ENCODE measurements around the gene MAP6.
A peak's percentile ranks its signal among the peaks of the same experiment; 100 is the strongest.

Gene MAP6

DNA sequence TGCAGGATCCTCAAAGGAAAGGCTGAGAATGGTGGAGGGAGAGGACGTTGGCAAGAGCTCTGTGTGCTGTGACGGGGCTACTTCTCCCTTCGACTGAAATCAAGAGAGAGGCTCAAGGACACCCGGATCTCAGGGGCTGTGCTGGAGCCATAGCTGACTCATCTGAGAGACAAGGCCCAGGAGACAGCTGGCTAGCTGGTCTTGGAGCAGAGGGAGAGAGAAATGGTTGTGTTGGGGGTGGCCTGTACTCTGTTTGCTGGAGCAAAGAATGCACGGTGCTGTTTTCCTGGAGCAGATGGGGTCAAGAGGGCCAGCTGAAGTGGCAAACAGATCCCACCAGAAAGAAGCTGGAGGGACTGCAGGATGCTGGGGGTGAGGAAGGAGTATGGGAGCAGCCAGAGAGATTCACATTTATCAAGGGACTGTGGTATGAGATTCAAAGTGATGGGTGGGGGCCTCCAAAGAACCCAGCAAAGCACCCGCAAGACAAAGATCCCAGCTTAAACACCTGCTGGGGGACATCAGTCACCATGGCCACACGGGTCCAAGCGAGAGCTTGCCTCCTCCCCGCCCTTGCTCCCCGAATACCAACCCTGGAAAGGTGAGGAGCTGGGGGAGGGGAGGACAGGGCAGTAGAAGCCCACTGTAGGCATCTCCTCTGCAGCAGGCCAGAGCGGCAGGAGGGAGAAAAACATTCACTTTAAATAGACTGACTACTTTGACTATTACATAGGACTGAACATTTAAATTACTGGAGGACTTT is 40.8 kb downstream of the MAP6 start:
- DNase-seq (ENCODE audit: low spot score), result peak; percentile 40

DNA sequence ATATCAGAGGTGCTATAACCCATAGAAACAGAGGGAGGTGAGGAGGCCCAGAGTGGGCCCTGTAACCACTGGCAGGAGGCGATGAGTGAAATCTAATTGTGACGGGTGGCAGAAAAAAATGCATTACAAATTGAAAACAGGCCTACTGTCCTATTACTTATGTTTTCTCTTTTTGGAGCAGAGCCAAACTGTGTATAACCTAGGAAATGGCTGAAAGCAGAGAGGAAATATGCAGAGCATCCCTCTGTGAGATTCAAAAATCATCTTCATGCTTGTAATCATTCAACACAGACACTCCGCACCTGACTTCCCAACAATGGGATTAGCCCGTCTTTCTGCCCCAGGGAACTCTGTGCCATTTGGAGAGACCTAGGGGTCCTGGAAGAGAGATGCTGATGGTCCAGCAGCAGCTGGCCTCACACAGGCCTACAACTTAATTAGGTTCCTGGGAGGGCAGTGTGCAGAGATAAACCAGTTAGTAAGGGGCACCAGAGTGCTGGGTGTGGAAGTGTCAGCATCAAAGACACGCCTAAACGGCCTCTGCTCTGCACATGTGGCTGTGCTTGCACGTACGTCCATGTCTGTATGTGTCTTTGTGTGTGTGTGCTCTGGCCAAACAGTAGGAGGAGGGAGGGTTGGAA is 41.8 kb downstream of the MAP6 start:
- DNase-seq (ENCODE audit: low spot score), result no peak

DNA sequence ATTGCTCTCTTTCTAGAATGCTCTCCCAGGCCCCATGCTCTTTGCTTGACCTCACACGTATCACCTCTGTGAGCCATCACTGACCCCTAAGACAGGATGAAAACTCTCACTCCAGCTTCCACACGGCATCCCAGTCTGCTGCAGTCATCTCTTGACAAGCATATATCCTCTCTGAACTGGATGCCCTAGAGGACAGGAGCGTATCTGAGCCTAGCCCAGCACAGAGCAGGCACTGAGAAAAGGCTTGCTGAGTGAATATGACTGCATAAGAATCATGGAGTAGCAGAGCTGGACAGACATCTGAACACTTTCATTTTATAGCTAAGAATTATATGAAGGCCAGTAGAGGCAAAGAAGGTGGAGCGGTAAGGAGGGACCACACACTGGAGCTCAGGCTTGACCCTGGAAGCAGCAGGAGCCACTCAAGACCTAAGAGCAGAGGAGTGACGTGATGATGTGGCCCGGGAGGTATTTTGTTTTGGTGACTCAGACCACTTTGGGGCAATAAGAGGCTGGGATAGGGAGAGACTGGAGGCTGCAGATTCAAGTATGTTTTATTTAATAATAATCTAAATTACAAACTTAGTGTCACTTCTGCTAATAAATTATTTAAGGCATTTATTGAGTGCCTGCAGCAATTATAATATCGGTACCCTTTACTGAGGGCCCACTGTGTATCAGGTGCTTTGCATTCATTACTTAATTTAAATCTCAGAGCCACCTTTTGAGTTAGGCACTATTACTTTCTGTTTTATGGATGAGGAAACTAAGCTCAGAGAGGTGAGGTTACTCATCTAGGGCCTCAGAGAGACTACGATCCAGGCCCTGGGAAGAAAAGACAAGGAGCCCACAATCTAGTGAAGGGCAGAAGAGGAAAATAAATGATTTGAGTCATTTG is 42.6 kb downstream of the MAP6 start:
- peak; percentile 88 for DNase-seq (ENCODE audit: low spot score)

DNA sequence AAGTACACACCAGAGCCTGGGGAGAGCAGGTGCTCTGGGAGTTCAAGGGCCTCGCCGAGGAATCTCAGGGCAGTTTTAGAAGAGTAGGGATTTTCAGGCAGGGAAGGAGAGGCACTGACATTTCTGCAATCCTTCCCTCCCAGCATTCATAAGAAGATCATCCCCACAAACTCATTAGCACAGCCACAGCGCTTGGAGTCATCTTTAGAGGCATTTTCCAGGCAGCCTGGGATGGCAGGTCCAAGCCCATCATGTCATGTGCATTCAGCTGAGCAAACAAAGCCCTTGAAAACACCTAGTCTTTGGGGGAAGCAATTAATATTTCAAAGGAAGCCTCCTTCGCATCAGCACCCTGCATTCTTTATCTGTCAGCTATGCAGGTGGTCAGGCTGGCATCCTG is 43.8 kb downstream of the MAP6 start:
- DNase-seq (ENCODE audit: low spot score), result no peak

DNA sequence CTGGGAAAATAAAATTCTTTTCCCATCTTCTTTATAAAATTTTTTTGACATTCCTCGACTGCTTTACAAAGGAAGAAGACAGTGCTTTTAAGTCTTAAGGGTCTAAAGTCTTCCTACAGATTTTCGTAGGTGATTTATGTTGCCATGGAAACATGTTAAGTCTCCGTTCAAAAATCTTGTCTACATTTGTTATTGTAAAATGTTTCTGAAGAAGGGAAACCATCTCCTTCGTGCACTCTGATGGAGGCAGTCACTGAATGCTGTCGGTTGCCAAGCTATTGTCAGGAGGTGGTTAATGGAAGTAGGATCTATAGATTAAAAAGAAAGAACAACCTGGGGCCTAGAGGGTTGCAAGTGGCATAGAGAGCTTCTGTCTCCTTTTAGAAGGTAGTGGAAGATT is 52.6 kb downstream of the MAP6 start:
- no peak for DNase-seq (ENCODE audit: low spot score)

DNA sequence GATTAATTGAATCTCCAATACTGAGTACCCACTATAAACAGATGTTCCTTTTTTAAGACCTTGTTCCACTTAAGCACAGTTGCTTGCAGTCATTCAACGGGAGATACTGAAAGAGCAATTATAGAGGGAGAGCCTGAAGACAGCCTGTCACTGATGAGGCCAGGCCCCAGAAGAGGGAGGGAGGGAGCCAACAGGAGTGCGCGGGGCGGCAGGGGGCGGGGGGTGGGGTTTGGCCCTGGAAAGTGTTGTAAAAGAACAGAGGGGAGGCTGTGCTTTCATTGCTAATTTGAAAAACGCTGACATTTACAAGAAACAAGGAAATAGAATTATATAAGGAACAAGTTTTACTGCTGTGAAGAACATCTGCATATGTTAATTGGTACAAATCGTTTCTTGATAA is 53.1 kb downstream of the MAP6 start:
- DNase-seq (ENCODE audit: low spot score), result no peak

DNA sequence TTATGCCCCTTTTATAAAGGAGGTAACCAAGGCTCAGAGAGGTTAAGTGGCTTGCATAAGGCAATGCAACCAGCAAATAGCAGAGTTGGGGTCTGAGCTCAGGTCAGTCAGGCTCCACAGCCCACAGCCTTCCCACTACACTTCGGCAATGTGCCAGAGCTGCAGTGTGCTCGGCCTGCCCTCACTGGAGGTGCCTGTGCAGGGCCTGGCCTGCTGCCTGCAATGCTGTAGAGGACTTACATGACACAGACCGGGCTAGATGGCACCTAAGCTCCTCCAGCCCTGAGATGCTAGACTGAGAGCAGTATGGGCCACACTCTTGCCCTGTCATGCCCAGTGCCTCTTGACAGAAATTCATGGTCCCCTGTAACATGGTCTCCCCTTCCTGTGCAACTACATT is 57.0 kb downstream of the MAP6 start:
- DNase-seq (ENCODE audit: low spot score), result no peak

DNA sequence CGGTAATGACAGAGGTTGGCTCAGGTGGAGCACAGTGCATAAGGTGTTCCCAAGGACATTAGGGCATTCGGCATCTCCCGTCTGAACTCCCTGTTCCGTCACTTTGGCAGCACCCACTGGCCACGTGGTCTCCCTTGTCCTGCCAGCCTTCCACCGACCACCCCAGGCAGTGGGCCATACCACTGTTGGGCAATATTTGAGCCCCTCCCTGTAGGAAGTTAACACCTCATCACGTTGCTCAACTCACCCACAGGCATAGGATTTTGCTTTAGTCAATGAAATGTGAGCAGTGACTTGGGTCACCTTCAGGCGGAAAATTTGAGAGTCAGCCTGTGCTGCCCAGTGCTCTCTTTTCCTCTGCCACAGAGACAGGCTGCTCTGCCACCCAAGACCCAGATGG is 62.7 kb downstream of the MAP6 start:
- DNase-seq (ENCODE audit: low spot score), result no peak

DNA sequence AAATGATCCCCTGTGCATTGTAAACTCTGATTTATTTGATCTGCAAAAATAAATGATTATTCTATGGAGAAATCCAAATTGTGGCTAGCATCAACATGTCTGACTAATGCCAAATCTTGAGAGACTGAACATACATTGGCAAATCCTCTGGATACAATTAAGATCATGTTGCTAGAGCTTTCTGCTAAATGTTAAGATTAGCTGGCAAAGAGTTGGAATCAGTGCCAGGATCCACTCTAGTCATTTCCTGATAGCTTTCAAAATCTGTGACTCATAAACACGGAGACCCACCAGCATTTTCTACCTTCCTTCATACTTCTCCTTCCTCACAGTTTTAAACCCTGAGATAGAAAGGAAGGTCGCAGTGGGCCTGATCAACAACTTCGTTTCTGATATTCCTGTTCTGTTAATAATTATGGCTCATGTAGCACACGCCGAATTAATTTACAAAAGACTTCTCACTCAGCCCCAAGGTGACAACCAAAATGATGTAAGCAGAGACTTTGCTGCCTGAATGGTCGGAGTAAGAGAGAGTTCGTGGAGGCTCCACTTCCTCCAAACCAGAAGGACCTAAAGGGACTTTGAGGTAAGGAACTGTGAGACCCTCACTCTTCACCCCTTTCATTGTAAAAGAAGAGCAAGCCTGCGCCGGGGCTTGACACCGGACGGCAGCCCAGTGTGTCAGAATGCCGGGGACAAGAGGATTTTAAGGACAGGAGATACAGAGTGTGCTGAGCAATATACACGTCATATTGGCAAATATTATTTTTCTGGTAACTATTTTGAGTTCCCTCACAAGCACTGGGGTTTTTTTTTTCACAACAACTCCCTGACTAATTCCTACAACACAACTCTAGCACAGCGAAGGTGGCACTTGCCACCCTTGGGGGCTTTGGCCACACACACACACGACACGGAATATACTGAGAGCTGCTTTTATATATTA is 64.8 kb downstream of the MAP6 start:
- DNase-seq (ENCODE audit: low spot score), result peak; percentile 77

DNA sequence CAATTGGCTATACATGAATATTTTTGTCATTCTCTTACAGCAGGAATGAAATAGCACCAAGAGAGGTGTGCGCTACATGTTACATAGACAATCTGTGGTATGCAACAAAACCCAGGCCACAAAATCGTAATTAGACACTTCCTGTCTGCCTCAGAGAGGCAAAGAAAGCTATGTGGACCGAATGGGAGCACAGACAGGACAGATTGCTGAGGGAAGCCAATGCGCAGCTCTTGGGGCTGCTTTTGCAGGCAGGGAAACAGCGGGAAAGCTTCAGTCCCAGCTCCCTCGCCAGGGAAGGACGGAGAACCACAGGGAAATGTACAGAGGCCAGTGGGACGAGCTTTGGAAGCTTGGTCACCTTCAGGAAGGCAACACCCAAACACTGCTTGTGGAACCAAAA is 65.9 kb downstream of the MAP6 start:
- DNase-seq (ENCODE audit: low spot score), result no peak

DNA sequence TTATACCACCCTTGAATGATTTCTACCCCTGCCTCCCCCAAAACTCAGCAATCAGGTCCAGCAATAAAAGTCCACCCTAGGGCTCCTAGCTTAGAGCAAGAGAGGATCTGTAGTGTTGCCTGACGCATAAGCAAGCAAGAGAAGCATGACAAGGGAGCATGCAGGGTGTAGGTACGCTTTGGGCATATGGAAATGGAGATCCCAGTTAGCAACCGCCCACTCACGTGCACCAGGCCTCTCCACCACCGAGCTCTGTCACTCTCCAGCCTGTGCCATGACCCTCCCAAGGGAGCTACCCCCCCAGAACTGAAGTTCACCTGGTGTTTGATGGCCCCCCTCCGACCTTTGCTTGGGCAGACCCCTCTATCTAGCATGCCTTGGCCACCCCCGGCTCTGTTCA is 67.3 kb downstream of the MAP6 start:
- no peak for DNase-seq (ENCODE audit: low spot score)

DNA sequence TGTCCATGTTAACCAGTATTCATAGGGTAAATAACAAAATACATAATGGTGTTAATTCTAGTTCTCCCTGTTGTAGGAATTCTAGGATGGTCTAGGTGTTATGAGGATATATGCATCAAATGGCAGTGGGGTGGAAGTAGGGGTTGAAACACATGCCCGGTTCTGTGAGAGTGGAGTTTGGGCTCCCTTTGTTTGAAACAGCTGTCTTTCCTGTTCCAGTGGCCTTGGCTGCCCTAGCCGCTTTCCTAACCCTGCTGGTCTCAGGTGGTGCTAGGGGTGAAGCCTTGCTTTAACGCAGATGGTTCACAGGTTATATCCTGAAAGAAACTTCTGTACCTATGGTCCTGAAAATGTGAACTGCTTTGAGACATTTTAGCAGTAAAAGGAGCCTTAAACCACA is 68.5 kb downstream of the MAP6 start:
- DNase-seq (ENCODE audit: low spot score), result no peak

DNA sequence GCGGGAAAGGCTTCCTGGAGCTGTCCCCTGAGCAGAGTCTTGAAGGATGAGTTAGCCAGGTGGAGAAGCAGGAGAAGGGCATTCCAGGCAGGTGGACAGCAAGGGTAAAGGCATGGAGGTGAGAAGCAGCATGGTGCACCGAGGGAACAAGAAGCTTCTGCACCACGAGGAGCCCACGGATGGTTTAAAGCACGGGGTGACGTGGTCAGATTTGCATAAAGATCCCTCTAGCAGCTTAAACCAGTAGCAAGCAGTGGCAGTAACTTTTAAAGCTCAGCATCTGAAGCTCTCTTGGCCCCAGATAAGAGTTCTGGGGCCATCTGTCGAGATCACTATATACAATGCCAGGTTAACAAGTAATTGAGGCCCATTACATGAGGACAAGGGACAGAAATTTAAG is 69.9 kb downstream of the MAP6 start:
- no peak for DNase-seq (ENCODE audit: low spot score)

DNA sequence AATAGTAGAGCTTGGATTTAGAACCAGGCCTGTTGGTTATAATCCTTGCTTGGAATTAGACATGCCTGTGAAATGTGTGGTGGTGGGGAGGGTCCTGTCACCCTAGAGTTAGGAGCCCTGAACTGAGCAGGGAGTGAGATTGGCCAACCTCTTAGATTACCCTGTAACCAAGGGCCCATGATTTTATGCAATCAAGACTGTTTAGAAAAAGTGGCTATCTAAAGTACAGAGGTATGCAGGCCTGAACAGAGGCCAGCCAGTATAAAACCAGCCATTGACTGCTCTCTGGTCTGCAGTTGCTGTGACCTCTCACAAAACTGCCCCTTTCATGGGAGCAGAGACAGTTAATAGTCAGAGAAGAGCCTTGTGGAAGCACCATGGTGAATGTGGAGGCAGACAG is 70.6 kb downstream of the MAP6 start:
- no peak for DNase-seq (ENCODE audit: low spot score)

DNA sequence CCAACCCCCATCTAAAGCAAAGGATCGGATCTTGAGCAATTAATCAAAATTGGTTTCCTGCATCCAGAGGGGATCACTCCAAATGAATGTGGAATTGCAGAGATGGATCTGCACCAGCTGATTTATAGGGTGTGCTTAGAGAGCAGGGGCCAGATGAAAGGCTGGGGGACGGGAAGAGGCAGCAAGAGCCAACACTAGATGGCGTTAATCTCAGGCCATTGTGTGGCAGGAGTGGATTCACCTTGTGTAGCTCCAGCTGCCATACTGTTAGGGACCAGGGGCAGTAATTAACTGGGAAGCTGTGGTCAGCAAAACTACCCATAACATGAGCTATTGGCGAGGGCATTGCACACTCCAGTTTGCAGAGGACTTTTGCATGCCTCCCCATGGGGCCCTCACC is 71.2 kb downstream of the MAP6 start:
- peak; percentile 37 for DNase-seq (ENCODE audit: low spot score)

DNA sequence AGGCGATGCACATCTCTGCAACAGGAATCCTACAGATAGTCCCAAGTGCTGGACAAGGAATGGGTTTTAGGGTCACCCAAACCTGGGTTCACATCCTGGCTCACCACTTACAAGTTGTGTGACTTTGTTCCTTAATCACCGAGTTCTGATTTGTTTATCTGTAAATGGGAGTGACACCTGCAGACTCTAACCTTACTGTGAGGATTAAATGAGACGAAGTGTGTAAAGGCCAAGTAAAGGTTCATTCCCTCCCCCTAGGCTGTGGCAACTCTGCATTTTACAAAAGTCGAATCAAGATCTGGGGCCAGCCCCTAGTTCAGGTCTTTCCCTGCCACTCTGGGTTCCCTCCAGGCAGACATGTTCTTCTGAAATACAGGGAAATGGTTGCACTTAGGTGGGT is 71.9 kb downstream of the MAP6 start:
- DNase-seq (ENCODE audit: low spot score), result no peak

DNA sequence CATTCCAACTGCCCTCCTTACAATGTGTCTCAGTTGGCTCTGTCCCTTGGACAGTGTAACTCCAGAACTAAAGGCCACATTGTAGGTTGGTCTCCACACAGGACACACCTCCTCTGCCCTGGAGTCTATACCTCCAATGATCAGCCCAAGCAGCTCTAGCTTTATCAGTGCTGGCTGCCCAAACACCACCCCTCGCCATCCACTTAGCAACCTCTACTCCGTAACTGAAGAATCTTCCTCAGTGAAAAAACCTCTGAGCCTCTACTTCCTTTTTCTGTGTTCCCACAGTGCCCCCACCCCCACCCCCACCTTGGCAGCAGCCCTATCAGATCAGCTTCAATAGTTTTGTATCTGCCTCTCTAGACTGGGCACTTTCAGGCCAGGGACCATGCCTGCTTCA is 73.4 kb downstream of the MAP6 start:
- no peak for DNase-seq (ENCODE audit: low spot score)

DNA sequence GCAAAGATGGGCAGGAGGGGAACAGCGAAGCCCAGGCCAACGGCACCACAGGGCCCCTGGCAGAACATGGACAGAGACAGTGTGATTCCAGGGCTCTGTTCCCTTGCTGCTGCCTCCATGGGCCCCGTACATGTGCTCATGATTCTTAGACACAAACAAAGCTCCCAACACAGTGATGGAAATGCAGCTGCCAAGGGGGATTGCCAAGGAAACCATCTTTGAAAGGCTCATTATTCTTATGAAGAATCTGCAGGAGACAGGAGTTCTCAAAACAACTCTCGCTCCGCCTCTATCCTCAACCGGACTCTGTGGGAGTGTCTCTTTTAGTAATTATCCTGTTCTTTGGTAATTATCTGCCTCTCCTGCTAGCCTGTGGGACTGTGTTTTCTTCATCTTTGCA is 74.6 kb downstream of the MAP6 start:
- DNase-seq (ENCODE audit: low spot score), result no peak

DNA sequence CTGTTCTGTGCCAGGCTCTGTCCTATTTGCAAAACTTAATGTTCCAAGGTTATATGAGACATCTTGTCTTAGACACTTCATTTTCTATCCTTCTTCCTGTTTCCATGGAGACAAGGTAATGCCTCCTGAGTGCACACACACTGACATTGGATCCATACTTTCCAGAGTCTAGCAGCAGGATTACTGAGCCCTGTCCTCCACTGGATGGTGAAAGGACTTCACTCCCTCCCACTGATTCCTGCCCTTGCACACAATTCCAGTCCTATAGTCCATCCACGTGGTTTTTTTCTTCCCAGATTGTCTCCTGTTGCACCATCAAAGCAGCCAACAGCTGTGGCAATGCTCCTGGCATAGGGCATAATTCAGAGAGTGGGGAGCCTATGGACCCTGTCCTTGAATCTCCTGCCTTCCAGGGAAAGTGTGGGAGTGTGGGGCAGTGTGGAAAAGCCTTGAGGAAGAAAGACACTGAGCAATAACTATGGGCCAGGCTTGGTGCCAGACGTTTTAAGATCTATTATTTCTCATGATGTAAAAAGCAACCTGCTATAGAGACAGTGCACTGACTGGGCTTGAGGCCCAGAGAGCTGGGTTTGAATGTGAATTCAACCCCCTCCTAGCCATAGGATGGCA is 75.4 kb downstream of the MAP6 start:
- DNase-seq (ENCODE audit: low spot score), result no peak

DNA sequence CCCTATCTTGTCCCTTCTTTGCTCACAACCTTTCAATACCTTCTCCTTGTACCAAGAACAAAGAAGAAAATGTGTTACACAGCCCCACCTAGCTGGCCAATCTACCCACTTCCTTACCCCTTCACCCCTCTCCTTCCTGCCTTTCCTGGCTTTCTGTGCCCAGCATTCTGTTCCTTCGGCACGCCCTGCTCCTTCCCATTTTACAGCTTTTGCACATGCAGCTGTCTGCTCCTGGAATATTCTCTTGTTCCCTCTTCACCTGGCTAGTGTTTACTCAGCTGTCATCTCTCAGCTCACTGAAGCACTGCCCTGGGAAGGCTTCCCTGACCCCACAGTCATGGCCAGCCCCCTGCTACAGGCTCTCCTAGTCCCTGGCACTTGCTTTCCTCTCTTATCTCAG is 76.1 kb downstream of the MAP6 start:
- DNase-seq (ENCODE audit: low spot score), result no peak

DNA sequence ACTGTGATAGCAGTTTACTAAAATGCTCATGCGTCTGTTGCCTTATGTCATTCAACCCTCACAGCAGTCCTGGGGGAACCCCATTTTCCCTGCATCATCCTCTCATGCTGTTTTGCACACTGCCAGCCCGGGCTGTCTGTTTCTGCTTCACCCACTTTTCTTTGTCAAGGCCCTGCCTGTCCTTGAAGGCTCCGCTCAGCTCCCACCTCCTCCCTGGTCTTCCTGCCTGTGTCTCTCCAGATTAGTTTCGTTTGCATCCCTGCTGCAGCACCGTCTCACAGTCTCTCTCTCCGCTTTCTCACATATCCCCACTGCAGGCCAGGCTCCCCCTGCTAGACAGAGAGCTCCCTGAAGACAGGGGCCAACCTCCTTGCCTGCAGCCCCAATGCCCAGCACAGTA is 76.9 kb downstream of the MAP6 start:
- DNase-seq (ENCODE audit: low spot score), result no peak
